SHP77 (cell line): ENCODE data around the gene GDF2.

Source experiments
- DNase-seq, 2 experiments: peaks; one replicate each; lab custom pipeline; 2025; lab: John Stamatoyannopoulos, UW

The GDF2 gene

DNA sequence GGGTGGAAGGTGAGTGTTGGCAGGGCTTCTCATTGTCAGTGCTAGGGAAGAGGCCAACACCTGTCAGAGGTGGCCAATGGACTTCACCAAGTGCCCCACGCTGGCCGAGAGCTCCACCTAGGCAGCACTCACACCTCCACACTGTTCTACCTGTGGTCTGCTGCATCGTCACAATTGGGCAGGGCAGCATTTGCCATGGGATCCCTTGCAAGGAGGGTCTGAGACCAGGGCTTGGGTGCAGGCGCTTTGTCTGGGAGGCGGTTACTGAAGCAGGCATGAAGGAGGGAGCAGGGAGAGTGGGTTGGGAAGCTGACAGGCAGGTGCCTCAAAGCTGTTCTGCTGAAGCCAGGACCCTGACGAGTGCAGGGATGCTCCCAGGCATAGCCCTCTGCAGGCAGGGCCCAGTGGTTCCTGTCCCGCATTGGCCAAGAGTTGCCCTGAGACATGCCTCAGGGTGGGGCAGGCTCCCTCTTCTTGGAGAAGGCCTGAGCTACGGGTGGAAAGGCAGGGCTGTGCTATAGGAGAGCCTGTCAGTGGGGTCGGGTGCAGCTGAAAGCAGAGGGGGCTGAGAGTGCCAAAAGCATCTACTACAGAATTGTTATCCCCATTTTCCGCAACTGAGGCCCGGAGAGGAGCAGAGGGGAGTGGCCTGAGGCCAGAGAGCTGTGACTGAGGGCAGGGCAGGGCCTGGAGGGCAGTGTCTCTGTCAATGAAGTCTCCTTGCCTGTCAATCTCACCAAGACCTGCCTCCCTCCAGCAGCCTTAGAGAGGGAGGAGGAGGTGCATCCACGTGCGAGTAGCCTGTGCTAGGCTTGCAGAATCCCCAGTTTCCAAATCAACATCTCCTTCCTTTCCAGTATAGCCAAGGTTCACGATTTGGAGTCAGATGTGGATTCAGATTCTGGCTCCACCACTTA is 29.9 kb downstream of the GDF2 start:
- DNase-seq = no peak

- DNase-seq = no peak
These were observed 31.1 kb downstream of the GDF2 start for GRCh38 chr10:47353351-47353750.

- DNase-seq = no peak
These were observed 31.9 kb downstream of the GDF2 start for GRCh38 chr10:47354165-47354564.

DNA sequence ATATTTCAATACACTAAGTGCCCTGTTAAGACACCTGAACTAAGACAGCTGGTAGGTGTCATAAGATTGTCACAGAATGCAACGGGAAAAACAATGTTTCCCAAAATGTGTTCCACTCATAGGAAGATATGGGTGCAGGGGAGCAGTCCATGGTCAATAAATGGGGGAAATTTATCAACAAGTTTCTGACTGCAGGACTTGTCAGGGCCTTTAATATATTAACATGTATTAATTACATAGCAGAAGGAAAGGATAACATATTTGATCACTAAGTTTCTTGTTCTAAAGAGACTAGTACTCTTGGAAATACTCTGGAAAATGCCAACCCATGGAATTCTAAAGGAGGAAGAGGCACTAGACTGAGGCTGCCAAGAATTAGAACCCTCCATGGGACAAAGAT is 32.6 kb downstream of the GDF2 start:
- DNase-seq = no peak

DNA sequence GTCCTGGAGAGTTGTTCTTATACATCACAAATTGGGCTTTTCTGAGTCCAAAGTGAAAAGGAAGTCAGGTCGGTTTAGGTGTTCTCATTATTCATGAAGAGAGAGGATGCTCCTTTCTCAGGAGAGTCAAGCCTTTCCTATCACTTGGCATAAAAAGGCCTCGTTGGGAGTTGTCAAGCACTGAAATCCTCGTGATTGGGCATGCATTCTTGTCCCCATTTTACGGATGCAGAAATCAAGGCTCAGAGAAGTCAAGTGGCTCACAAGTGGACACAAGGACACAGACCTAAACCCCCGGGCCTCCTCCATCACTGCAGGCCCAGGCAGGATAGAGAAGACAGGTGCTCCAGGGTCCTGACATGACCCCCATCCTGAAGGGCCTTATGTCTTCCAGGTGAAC is 34.5 kb downstream of the GDF2 start:
- no peak for DNase-seq

DNA sequence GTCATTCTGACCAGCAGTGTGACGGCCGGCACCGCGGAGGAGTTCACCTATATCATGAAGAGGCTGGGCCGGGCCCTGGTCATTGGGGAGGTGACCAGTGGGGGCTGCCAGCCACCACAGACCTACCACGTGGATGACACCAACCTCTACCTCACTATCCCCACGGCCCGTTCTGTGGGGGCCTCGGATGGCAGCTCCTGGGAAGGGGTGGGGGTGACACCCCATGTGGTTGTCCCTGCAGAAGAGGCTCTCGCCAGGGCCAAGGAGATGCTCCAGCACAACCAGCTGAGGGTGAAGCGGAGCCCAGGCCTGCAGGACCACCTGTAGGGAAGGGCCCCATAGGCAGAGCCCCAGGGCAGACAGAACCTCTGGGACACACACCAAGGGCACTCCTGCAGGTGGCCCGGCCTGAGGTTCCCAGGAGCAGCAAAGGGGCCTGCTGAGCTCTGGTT is 34.9 kb downstream of the GDF2 start:
- no peak for DNase-seq

- no peak for DNase-seq
These were observed 35.7 kb downstream of the GDF2 start for GRCh38 chr10:47357911-47358310.

DNA sequence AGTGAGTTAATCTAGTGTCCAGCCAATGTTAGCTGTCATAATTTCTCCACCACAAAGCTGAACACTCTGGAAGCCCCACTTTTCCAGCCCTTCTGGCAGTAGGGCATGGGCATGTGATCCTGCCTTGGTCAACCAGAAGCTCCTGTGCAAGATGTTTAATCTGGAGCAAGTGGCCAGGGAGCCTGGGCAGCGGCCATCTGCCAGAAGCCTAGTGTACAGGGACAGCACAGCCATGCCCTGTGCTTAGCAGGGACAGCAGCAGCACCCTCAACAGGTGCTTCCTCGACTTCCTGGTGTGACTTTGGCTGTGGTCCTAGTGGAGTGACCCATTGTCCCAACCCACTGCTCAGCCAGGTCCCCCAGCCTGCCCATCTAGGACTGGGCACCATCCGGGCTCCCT is 36.2 kb downstream of the GDF2 start:
- no peak for DNase-seq

DNA sequence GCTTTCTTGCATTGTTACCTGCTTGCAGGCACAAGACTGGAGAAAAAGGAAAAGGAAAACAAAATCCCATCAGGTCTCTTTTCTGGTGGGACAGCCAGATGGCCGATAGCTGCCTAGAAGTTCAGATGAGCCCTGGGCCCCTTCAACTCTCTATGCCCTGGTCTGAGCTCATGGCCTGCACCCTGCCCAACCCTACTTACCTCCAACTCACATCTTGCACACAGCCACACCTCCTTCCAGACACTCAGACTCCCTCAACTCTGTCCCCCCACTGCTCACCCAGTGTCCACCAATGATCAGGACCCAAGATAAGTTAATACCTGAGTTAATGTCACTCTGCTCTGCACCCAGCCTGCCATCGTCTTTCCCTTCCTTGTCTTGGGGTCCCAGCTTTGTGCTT is 36.8 kb downstream of the GDF2 start:
- no peak for DNase-seq

DNA sequence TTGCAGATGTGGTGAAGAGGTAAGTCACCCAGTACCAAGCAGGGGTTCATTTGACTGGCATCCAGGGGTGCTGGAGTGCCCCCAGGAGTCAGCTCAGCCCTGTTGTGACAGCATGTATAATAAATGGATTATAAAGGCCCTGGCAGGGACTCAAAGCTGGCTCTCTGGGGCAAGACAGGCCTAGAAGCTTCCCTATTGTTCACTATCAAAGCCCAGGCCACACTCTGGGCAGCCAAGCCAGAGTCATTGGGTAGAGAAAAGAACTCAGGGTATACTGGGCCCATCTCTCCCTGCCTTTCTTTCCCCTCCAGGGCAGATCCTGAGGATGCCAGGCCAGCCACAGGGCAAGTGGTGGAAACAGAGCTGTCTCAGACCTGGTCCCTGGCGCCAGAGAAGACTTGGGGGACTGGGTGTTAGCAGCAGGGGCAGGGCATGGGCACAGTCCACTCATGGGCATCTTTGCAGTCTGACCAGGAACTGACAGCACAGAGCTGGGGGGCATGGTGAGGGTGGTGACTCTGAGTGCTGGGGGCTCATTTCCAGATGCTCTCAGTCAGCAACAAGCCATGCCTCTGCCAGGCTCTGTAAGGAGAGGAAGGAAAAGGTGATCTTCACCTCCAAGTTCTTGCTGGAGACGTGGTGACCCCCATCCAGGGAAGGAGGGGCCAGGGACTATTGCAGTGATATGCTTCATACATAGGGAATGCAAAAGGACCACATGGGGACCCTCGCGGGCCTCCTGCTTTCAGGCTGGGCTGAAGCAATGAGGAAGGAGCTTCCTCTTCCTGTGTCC is 37.6 kb downstream of the GDF2 start:
- no peak for DNase-seq

DNA sequence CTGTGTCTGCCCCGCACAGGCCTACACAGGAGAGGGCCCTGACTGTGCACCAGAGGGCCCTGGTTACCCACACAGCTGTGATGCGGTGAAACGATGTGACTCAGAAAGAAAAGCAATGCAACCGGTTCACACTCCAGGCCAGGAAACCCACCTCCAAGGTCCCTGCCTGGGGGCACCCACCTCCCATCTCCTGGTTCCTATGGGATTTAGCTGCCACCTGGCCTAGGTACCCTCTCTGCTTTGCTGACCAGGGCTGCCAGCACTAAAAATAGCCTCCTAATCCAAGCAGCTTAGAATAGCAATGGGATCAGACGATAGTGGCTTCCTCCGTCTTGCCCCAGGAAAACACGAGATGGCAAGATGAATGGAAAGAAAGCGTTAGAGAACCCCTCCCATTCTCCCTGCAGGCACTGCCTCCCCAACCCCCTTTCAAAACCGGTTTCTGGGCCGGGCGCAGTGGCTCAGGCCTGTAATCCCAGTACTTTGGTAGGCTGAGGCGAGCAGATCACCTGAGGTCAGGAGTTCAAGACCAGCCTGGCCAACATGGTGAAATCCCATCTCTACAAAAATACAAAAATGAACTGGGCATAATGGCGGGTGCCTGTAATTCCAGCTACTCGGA is 38.3 kb downstream of the GDF2 start:
- DNase-seq = no peak

DNA sequence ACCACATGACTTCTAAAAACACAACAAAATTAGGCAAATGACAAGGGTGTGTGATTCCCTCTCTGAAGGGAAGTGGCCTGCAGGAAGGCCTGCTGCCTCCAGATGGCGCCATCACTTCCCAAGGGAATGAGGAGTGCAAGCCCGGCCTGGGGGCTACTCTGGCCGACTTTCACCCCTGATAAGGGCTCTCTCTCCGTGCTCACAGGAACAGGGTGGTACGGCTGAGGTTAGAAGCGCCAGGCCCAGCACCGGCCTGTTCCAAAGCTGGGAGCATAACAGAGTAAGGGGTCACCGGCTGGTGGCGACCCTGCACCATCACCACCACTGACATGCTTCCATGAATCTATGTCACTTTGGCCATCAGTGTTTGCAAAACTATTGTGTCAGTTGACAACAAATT is 39.0 kb downstream of the GDF2 start:
- DNase-seq = no peak

DNA sequence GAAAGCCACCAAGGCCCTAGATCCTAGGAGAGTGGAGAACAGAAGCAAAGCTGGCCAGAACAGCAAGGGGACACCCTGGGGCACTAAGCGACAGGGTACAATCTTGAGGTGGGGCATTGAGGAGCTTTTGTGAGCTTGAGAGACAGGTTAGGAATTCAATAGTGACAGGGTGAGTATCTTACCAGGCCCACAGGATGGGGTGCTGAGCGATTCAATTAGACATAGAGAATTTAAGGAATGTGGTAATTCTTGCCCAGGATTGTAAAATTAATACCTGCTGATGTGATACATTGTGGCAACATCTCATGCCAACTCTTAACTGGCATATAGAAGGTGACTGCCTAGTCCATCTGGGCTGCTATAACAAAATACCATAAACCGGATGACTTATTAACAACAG is 39.9 kb downstream of the GDF2 start:
- DNase-seq = no peak

DNA sequence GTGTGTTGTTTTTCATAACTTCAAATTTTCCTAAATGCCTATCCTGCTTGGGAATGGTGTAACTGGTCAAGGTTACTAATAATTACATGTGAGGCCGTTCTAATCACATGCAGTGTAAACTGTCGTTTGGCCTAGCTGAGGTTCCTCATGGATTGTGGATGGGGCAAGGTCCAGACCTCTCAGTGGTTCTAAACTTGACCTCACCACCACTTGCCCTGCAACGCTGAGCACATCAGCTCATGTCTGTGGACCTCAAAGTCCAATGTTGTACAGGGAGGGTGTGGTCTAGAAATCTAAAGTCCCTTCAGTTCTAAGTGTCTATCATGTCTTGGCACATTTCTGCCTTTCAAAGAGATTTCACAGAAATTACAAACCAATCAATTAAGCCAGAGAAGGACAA is 41.5 kb downstream of the GDF2 start:
- no peak for DNase-seq

- peak in 1 of 2 experiments; percentile 18 for DNase-seq
These were observed 42.1 kb downstream of the GDF2 start for GRCh38 chr10:47364366-47364765.

DNA sequence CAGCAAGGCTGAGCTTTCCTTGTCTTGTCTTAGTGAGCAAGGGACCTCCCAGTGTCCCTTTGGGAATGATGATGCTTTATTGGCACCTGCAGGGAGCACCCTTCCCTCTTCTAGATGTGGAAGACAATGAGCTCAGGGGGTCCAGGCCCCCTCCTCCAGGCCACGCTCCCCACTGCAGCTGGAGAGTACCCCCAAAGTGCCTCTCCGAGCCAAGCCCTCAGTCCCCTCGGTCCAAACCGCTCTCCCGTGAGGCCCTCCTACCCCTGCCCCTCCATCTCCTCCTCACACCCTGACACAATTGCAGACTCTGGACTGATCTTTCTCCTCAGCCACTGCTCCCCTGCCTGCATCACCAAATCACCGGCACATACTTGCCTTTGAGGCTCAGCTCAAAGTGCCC is 42.7 kb downstream of the GDF2 start:
- no peak for DNase-seq

DNA sequence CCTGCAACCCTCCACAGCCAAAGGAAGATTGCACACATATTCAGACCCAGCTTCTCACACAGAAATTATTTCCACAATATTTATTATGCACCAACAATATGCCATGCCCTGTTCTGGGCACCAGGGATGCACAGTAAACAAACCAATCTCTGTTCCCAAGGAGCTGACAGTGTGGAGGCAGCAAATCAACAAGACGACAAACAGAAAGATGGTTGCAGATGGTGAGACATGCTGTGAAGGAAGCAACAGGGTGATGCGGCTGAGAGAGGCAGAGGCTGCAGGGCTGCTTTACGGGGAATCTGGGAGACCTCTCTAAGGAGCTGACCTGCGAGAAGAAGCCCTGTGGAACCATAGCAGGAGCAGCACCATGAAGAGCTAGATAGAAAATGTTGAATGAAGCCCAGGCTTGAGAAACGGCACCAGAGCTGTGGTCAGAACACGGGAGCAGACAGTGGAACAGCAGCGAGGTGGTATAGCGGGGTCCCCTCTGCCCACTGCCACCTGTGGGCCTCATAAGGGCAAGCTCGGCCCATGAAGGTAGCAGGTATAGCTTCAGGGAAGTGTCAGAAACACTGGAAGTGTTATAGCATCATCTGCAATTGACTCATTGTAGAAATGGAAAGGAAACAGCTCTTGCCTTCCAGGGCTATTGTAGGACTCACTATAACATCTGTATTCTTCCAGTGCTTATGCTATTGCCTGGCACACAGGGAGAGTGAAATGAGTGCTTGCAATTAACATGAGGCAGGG is 43.4 kb downstream of the GDF2 start:
- no peak for DNase-seq

DNA sequence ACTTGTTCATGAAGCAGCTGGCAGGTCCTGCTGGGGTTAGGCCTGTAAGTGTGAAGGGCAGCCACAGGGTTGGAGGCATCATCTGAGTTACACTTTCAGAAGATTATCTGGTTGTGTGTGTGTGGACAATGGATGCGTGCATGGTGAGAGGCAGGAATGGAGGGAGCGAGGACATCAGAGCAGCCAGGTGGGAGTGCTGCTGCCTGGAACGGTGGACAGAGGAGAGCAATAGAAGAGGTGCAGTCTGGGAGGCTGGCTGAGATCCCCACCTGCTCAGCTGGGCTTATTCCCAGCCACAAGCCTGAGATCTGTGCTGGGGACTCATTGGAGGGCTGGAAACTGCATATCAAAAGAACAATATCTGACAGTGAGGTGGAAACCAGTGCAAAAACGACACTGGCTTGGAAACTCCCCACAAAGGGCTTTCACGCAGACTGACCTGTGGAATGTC is 44.0 kb downstream of the GDF2 start:
- DNase-seq = no peak

DNA sequence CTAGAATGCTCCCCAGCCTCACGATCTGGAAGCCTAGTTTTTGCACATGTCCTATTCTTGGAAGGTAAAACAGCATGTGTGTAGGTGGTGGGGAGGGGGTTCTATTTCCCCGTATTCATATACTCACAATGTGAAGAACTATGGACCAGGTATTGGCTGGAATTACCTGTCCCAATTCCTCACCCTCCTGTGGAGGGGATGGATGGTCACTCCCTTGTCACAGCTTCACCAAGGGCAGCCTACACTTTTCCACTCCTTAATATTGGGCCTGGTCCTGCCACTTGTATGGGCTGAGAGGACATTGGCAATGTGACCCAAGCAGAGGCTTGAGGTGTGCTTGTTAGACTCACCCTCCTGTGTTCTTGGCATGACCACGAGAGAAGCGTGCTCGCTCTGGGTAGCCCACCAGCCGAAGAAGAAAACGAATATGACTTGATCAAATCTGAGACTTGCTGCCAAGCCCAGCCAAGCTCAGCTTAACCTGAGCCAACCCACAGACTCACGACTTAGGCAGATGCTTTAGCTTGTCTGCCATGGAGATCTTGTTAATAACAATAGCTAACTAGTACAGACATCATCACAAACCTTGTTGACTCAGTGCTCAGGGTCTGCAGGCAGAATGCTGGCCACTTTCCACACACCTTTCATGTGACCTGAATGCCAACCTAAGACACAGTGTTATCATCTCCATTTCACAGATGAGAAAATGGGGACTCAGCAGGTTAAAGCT is 44.6 kb downstream of the GDF2 start:
- no peak for DNase-seq

DNA sequence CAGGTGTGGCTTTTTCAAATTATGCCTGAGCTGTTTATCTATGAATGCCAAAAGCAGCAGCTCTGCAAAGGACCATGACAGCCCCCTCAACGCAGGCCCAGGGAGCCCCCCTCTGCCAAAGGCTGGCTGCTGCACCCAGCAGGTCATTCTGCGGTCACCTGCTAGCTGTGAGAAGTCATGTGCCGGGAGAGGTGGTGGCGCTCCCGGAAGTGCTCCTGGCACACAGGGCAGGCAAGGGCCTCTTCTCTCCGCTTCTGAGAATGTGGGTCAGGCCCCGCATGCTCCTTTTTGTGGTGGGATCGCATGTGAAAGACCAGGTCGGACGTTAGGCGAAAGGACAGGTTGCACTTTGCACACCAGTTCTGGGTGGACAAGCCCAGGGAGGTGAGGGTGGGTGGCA is 45.4 kb downstream of the GDF2 start:
- DNase-seq = no peak
